Thymus (tissue), 11 donors: ENCODE results near the gene IGF1R. TPM values are rescaled to one million over a fixed set of nuclear protein-coding genes. Genes with fewer than 3 reads are reported as not detected.

Experiments
- DNase-seq, 9 donors: peaks; one replicate each; pipeline ENCODE4 v3.0.0-alpha.2; 2013; ENCODE audit warnings: low spot score in 9 of 9, low read depth in 6 of 9, missing footprints in 1 of 9
- H3K27ac ChIP-seq, 2 donors: one replicate each; pipeline ENCODE4 v1.5.1; 2013; ENCODE audit warnings: control low read depth in 1 of 2, low read depth in 1 of 2, low read length in 1 of 2, mild to moderate bottlenecking in 1 of 2, moderate library complexity in 1 of 2
- H3K27me3 ChIP-seq, 2 donors: one replicate each; pipeline ENCODE4 v1.5.1; 2013; ENCODE audit warnings: low read length in 1 of 2; ENCODE audit not compliant: control insufficient read depth in 2 of 2, insufficient read depth in 1 of 2
- H3K36me3 ChIP-seq, 2 donors: one replicate each; pipeline ENCODE4 v1.5.1; 2013; ENCODE audit warnings: low read length in 1 of 2, mild to moderate bottlenecking in 1 of 2, moderate library complexity in 1 of 2; ENCODE audit not compliant: control insufficient read depth in 2 of 2, insufficient read depth in 2 of 2
- H3K4me1 ChIP-seq, 2 donors: one replicate each; pipeline ENCODE4 v1.5.1; 2013; ENCODE audit warnings: low read length in 2 of 2; ENCODE audit not compliant: control insufficient read depth in 2 of 2, insufficient read depth in 2 of 2
- H3K4me3 ChIP-seq, 2 donors: one replicate each; pipeline ENCODE4 v1.5.1; 2013; ENCODE audit warnings: low read length in 2 of 2, control low read depth in 1 of 2, mild to moderate bottlenecking in 1 of 2
- H3K9me3 ChIP-seq, 2 donors: one replicate each; pipeline ENCODE4 v1.5.1; 2013; ENCODE audit warnings: low read length in 1 of 2, mild to moderate bottlenecking in 1 of 2; ENCODE audit not compliant: control insufficient read depth in 2 of 2, insufficient read depth in 1 of 2
- WGBS: extraction: QIAGEN DNeasy Blood & Tissue Kit; methylation state at CpG from one replicate; pipeline ENCODE4 v1.1.7; 2013; 5-methylcytosine and 5-hydroxymethylcytosine counted together
- polyA plus RNA-seq: library from polyadenylated mRNA; stranded (reverse); fragments of 200-250 nt; gene quantifications from one replicate; pipeline ENCODE4 v1.2.3, GENCODE V29; 2013
- total RNA-seq: library from RNA; stranded (reverse); fragments of 120-200 nt; gene quantifications from one replicate; pipeline ENCODE4 v1.2.4, GENCODE V29; 2013
- donor health status: healthy.

Gene IGF1R
- total and polyA plus RNA-seq, 2 donors: 10.0 to 11.0 TPM

GRCh38 chr15:98753726-98754656, 105.7 kb downstream of the IGF1R start:
- 66% methylated on average over 8 of the region's 8 CpGs for WGBS
- DNase-seq: no peak
- Histone ChIP-seq H3K27me3 (no peaks in the 10 kb centered on the region), H3K36me3 (no peaks in the 10 kb centered on the region), H3K27ac (peak overlapping the region in 1 of 2 donors; percentile 1), H3K9me3 (no peaks in the 10 kb centered on the region), H3K4me3 (no peak overlapping the region), H3K4me1 (peaks cover 5 to 7% of the 10 kb centered on the region in 2 donors)

DNA sequence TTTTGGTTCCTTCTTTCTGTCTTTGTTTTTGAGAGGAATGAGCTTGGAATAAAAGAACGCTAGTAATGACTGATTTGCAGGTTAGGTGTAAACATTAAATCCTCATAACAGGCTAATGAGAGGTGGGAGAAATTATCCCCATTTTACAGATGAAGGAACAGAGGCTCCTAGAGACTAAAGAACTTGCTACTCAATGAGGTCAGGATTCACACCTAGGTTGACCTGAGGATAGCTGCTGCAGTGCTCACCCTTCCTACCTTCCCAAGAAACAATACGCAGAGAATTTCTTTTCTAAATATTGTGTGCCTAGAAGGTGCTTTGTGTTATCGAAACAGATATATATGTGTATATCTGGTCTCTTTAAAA, 106.3 kb downstream of the IGF1R start:
- DNase-seq: no peak
- H3K4me3 ChIP-seq: no peak overlapping the region
- no peaks in the 10 kb centered on the region for H3K9me3 ChIP-seq
- H3K36me3 ChIP-seq: no peaks in the 10 kb centered on the region
- peak overlapping the region in 1 of 2 donors; percentile 1 for H3K27ac ChIP-seq
- H3K4me1 ChIP-seq: peaks cover 5 to 7% of the 10 kb centered on the region in 2 donors
- H3K27me3 ChIP-seq: no peaks in the 10 kb centered on the region
- 79% methylated on average over 3 of the region's 3 CpGs for WGBS

- H3K4me1 ChIP-seq: peaks cover 2 to 7% of the 10 kb centered on the region in 2 donors
- H3K4me3 ChIP-seq: no peak overlapping the region
- no peaks in the 10 kb centered on the region for H3K36me3 ChIP-seq
- DNase-seq: no peak
- no peaks in the 10 kb centered on the region for H3K9me3 ChIP-seq
- H3K27ac ChIP-seq: no peak overlapping the region
- no peaks in the 10 kb centered on the region for H3K27me3 ChIP-seq
- WGBS: 91% methylated on average over 7 of the region's 7 CpGs
Observed at GRCh38 chr15:98755138-98755537, 106.8 kb downstream of the IGF1R start.

- Histone ChIP-seq H3K9me3 (no peaks in the 10 kb centered on the region), H3K4me3 (no peak overlapping the region), H3K4me1 (peaks cover 0 to 7% of the 10 kb centered on the region in 2 donors), H3K27ac (no peak overlapping the region), H3K36me3 (no peaks in the 10 kb centered on the region), H3K27me3 (no peaks in the 10 kb centered on the region)
- 98% methylated on average over 2 of the region's 2 CpGs for WGBS
- no peak for DNase-seq
Observed at GRCh38 chr15:98755781-98756180, 107.4 kb downstream of the IGF1R start.

DNA sequence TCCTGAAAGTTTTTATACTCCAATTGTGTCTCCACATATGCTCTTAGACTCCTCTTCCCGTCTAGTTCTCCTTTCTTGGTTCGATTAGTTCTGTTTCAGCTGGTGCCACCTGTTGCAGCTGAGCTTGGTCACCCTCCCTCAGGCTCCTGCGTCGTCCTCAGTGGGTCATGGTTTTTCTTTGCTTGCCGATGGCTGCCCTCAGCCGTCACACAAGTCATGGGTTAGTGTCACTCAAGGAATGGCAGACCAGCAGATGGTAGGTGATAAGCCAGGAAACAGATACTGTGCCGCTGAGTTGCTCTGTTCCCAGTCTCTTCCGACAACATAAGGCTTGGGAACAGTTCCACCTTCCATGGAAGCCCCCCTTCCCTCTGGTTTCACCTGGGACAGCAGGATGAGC, 109.9 kb downstream of the IGF1R start:
- WGBS: 71% methylated on average over 8 of the region's 8 CpGs
- no peak overlapping the region for H3K4me3 ChIP-seq
- no peak overlapping the region for H3K27ac ChIP-seq
- no peaks in the 10 kb centered on the region for H3K27me3 ChIP-seq
- no peak for DNase-seq
- H3K36me3 ChIP-seq: no peaks in the 10 kb centered on the region
- H3K9me3 ChIP-seq: no peaks in the 10 kb centered on the region
- H3K4me1 ChIP-seq: peaks cover 0 to 16% of the 10 kb centered on the region in 2 donors

GRCh38 chr15:98759277-98759676, 110.9 kb downstream of the IGF1R start:
- Histone ChIP-seq H3K36me3 (no peaks in the 10 kb centered on the region), H3K9me3 (no peaks in the 10 kb centered on the region), H3K4me1 (peaks cover 3 to 23% of the 10 kb centered on the region in 2 donors), H3K27ac (no peak overlapping the region), H3K4me3 (no peak overlapping the region), H3K27me3 (no peaks in the 10 kb centered on the region)
- DNase-seq: no peak
- WGBS: 85% methylated on average over 3 of the region's 3 CpGs

DNA sequence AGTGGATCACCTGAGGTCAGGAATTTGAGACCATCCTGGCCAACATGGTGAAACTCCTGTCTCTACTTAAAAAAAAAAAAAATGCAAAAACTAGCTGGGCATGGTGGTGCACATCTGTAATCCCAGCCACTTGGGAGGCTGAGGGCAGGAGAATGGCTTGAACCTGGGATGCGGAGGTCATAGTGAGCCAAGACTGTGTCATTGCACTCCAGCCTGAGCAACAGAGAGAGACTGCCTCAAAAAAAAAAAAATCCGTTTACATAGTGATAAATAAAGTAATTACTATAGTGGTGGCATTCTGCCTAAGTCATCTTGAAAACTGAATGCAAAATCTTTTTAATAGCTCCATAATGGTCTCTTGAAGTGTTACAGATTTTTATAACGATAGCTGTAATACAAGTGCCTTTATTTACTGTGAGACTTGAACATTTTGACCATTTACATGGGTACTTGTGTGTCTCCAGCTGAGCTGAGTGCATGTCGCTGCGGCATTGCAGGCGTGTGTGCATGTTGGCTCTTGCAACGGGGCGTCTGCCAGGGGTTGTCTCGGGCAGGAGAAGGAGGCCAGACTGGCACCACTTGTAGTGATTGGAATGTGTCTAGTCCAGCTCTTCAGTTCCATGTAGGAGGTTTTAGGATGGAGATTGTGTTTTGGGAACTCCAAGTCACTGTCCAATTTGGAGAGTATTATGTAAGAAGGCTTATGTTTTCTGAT, 111.9 kb downstream of the IGF1R start:
- H3K36me3 ChIP-seq: no peaks in the 10 kb centered on the region
- H3K9me3 ChIP-seq: no peaks in the 10 kb centered on the region
- no peak overlapping the region for H3K27ac ChIP-seq
- peaks cover 3 to 23% of the 10 kb centered on the region in 2 donors for H3K4me1 ChIP-seq
- WGBS: 91% methylated on average over 9 of the region's 9 CpGs
- H3K4me3 ChIP-seq: no peak overlapping the region
- H3K27me3 ChIP-seq: no peaks in the 10 kb centered on the region
- DNase-seq: no peak

GRCh38 chr15:98760975-98761374, 112.6 kb downstream of the IGF1R start:
- whole genome bisulfite sequencing: 87% methylated on average over 2 of the region's 2 CpGs
- no peaks in the 10 kb centered on the region for H3K9me3 ChIP-seq

GRCh38 chr15:98763179-98763578, 114.8 kb downstream of the IGF1R start:
- DNase-seq: no peak
- Histone ChIP-seq H3K9me3 (no peaks in the 10 kb centered on the region), H3K27ac (no peak overlapping the region), H3K27me3 (no peaks in the 10 kb centered on the region), H3K36me3 (no peaks in the 10 kb centered on the region), H3K4me3 (no peak overlapping the region), H3K4me1 (peaks cover 3 to 22% of the 10 kb centered on the region in 2 donors)
- WGBS: 86% methylated on average over 4 of the region's 4 CpGs

More at GRCh38 chr15:98760975-98761374, 112.6 kb downstream of the IGF1R start:
- H3K4me3 ChIP-seq: no peak overlapping the region
- peak in 1 of 9 donors; percentile 39 for DNase-seq
- H3K4me1 ChIP-seq: peaks cover 3 to 23% of the 10 kb centered on the region in 2 donors
- no peaks in the 10 kb centered on the region for H3K36me3 ChIP-seq
- no peaks in the 10 kb centered on the region for H3K27me3 ChIP-seq
- no peak overlapping the region for H3K27ac ChIP-seq
